Activated CD4-positive, alpha-beta T cell treated with anti-CD3 and anti-CD28 coated beads, Interleukin-2, amount 10 ng/mL, durations not matched to agents 24 days and 14 days (primary cell): ENCODE measurements around the gene JAM2. TPM values are rescaled to one million over a fixed set of nuclear protein-coding genes. Genes with fewer than 3 reads are reported as not detected.
"Not testable (repeated sequence)": the region's sequence is repeated elsewhere in the genome, so short reads cannot be mapped to it uniquely, and the experiment has no call there.

Experiments
- DNase-seq: peaks from one replicate; pipeline ENCODE4 v3.0.0; 2022
- H3K27ac Mint-ChIP-seq: one replicate; pipeline ENCODE4 v1.8.0; 2022; ENCODE audit warnings: mild to moderate bottlenecking, mixed read lengths
- H3K27me3 Mint-ChIP-seq: one replicate; pipeline ENCODE4 v1.8.0; 2022; ENCODE audit warnings: mixed read lengths
- H3K36me3 Mint-ChIP-seq: one replicate; pipeline ENCODE4 v1.8.0; 2022; ENCODE audit warnings: low read depth, mild to moderate bottlenecking, mixed read lengths
- H3K4me1 Mint-ChIP-seq: one replicate; pipeline ENCODE4 v1.8.0; 2021; ENCODE audit warnings: mixed read lengths
- H3K4me3 Mint-ChIP-seq: one replicate; pipeline ENCODE4 v1.8.0; 2022; ENCODE audit warnings: mild to moderate bottlenecking, moderate library complexity, mixed read lengths
- H3K9me3 Mint-ChIP-seq: one replicate; pipeline ENCODE4 v1.8.0; 2021; ENCODE audit warnings: mixed read lengths
- intact Hi-C: fragments of 100-400 bp; cut with micrococcal nuclease; formaldehyde crosslinking; loops from one replicate; pipeline ENCODE4 v1.15.1; 2023
- total RNA-seq: library from RNA; stranded (reverse); gene quantifications from 2 replicates; pipeline ENCODE4 v1.2.3, GENCODE V29; 2022

JAM2 gene
- total RNA-seq = 0.33 and 0.36 TPM in 2 replicates

GRCh38 chr21:25638660-25639550, at the start of gene JAM2:
Gene JAM2, plus strand, starts transcription at chr21:25639258. Its CDS starts 564 bp downstream, at chr21:25639822.
- H3K9me3 Mint-ChIP-seq = peaks cover 3% of the 10 kb centered on the region
- peak; percentile 75 for DNase-seq
- intact Hi-C loops = loop anchor here (1.0 kb wide), 1 partner anchor 31 kb away; no protein-coding TSS in a partner anchor
- H3K4me3 Mint-ChIP-seq = peak within 1 kb of the TSS; percentile 79
- peaks cover 25% of the 10 kb centered on the region for H3K4me1 Mint-ChIP-seq
- H3K27ac Mint-ChIP-seq = peak within 1 kb of the TSS; percentile 38
- H3K27me3 Mint-ChIP-seq = peaks cover 22% of the 10 kb centered on the region
- H3K36me3 Mint-ChIP-seq = no peaks in the 10 kb centered on the region

- intact Hi-C loops = no loop called here
- H3K9me3 Mint-ChIP-seq = no peaks in the 10 kb centered on the region
- no peak overlapping the region for H3K4me3 Mint-ChIP-seq
- H3K36me3 Mint-ChIP-seq = peaks cover 68% of the 10 kb centered on the region
- H3K4me1 Mint-ChIP-seq = peaks cover 16% of the 10 kb centered on the region
- no peaks in the 10 kb centered on the region for H3K27me3 Mint-ChIP-seq
- DNase-seq = no peak
- no peak overlapping the region for H3K27ac Mint-ChIP-seq
Observed at GRCh38 chr21:25589887-25590286, 49.2 kb upstream of the JAM2 start.

GRCh38 chr21:25607151-25608043, 31.7 kb upstream of the JAM2 start, which contains the start of gene MRPL39:
Gene MRPL39, minus strand, starts transcription at chr21:25607481. Its CDS starts 6 bp downstream, at chr21:25607475.
- no peaks in the 10 kb centered on the region for H3K27me3 Mint-ChIP-seq
- intact Hi-C loops = loop anchor here (1.0 kb wide), 8 partner anchors 32 to 563 kb away; partner anchors contain the start of genes APP, ATP5PF, GABPA and JAM2
- no peaks in the 10 kb centered on the region for H3K9me3 Mint-ChIP-seq
- peak; percentile 96 for DNase-seq
- H3K36me3 Mint-ChIP-seq = peaks cover 21% of the 10 kb centered on the region
- H3K4me1 Mint-ChIP-seq = peaks cover 25% of the 10 kb centered on the region
- peak within 1 kb of the TSS; percentile 97 for H3K27ac Mint-ChIP-seq
- H3K4me3 Mint-ChIP-seq = peak within 1 kb of the TSS; percentile 92

GRCh38 chr21:25608044-25608737, 30.9 kb upstream of the JAM2 start:
- H3K4me3 Mint-ChIP-seq = peak overlapping the region; percentile 92
- H3K36me3 Mint-ChIP-seq = peaks cover 17% of the 10 kb centered on the region
- H3K9me3 Mint-ChIP-seq = no peaks in the 10 kb centered on the region
- intact Hi-C loops = loop anchor here (1.0 kb wide), 5 partner anchors 31 to 254 kb away; partner anchors contain the start of gene JAM2
- H3K27ac Mint-ChIP-seq = peak overlapping the region; percentile 97
- peaks cover 3% of the 10 kb centered on the region for H3K27me3 Mint-ChIP-seq
- peak; percentile 93 for DNase-seq
- H3K4me1 Mint-ChIP-seq = peaks cover 25% of the 10 kb centered on the region

GRCh38 chr21:25614441-25614840, 24.6 kb upstream of the JAM2 start:
- H3K27ac Mint-ChIP-seq = no peak overlapping the region
- peaks cover 16% of the 10 kb centered on the region for H3K27me3 Mint-ChIP-seq
- H3K4me3 Mint-ChIP-seq = no peak overlapping the region
- no peaks in the 10 kb centered on the region for H3K36me3 Mint-ChIP-seq
- no peaks in the 10 kb centered on the region for H3K4me1 Mint-ChIP-seq
- H3K9me3 Mint-ChIP-seq = no peaks in the 10 kb centered on the region
- intact Hi-C loops = no loop called here
- DNase-seq = no peak

GRCh38 chr21:25615880-25616279, 23.2 kb upstream of the JAM2 start:
- Mint-ChIP-seq H3K36me3 (no peaks in the 10 kb centered on the region), H3K27me3 (peaks cover 16% of the 10 kb centered on the region), H3K4me1 (no peaks in the 10 kb centered on the region)

GRCh38 chr21:25619198-25619597, 19.9 kb upstream of the JAM2 start:
- Mint-ChIP-seq H3K9me3 (no peaks in the 10 kb centered on the region), H3K27ac (no peak overlapping the region), H3K4me1 (no peaks in the 10 kb centered on the region), H3K4me3 (no peak overlapping the region), H3K36me3 (no peaks in the 10 kb centered on the region), H3K27me3 (peaks cover 13% of the 10 kb centered on the region)
- intact Hi-C loops = no loop called here
- peak; percentile 47 for DNase-seq

More at GRCh38 chr21:25615880-25616279, 23.2 kb upstream of the JAM2 start:
- Mint-ChIP-seq H3K27ac (no peak overlapping the region), H3K9me3 (no peaks in the 10 kb centered on the region), H3K4me3 (no peak overlapping the region)
- intact Hi-C loops = no loop called here
- no peak for DNase-seq

GRCh38 chr21:25624511-25624910, 14.5 kb upstream of the JAM2 start:
- Mint-ChIP-seq H3K36me3 (no peaks in the 10 kb centered on the region), H3K27ac (no peak overlapping the region), H3K27me3 (peaks cover 3% of the 10 kb centered on the region), H3K4me3 (no peak overlapping the region), H3K4me1 (no peaks in the 10 kb centered on the region), H3K9me3 (no peaks in the 10 kb centered on the region)
- DNase-seq = no peak
- intact Hi-C loops = no loop called here

GRCh38 chr21:25625036-25625435, 14.0 kb upstream of the JAM2 start:
- no peaks in the 10 kb centered on the region for H3K9me3 Mint-ChIP-seq
- no peak overlapping the region for H3K4me3 Mint-ChIP-seq
- no peak overlapping the region for H3K27ac Mint-ChIP-seq
- intact Hi-C loops = no loop called here
- no peak for DNase-seq
- no peaks in the 10 kb centered on the region for H3K36me3 Mint-ChIP-seq
- peaks cover 4% of the 10 kb centered on the region for H3K27me3 Mint-ChIP-seq
- H3K4me1 Mint-ChIP-seq = no peaks in the 10 kb centered on the region

GRCh38 chr21:25625776-25626555, 13.1 kb upstream of the JAM2 start:
- H3K27me3 Mint-ChIP-seq, H3K9me3 Mint-ChIP-seq, H3K27ac Mint-ChIP-seq, H3K4me3 Mint-ChIP-seq, DNase-seq, H3K4me1 Mint-ChIP-seq, intact Hi-C loops, H3K36me3 Mint-ChIP-seq: not testable (repeated sequence)

- no peak overlapping the region for H3K27ac Mint-ChIP-seq
- intact Hi-C loops = no loop called here
- peaks cover 5% of the 10 kb centered on the region for H3K27me3 Mint-ChIP-seq
Observed at GRCh38 chr21:25626757-25627156, 12.3 kb upstream of the JAM2 start.

GRCh38 chr21:25632296-25632695, 6.8 kb upstream of the JAM2 start:
- Mint-ChIP-seq H3K4me3 (no peak overlapping the region), H3K9me3 (peaks cover 3% of the 10 kb centered on the region), H3K27ac (no peak overlapping the region), H3K36me3 (no peaks in the 10 kb centered on the region), H3K4me1 (peaks cover 7% of the 10 kb centered on the region), H3K27me3 (peaks cover 3% of the 10 kb centered on the region)
- intact Hi-C loops = no loop called here
- no peak for DNase-seq

More at GRCh38 chr21:25626757-25627156, 12.3 kb upstream of the JAM2 start:
- H3K4me3 Mint-ChIP-seq = no peak overlapping the region
- DNase-seq = no peak
- no peaks in the 10 kb centered on the region for H3K4me1 Mint-ChIP-seq
- H3K9me3 Mint-ChIP-seq = no peaks in the 10 kb centered on the region
- no peaks in the 10 kb centered on the region for H3K36me3 Mint-ChIP-seq
